ENCODE results near the gene AKAP8.

DNA sequence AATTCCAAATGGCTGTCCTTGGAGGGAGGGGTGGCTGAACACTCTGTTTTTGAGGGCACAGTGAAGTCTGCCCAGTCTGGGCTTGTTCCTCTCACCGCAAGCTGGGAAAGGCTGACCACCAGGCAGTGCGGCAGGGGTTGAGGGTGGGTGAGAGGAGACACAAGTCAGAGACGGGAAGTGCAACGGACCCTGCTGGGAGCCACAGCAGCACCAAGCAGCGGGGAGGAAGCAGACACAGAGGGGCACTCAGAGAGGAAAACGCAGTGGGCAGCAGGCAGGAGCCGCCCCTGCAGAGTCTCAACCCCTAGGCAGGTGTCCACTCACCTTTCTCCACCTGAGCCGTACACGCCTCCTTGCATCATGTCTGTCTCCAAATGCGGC lies 23.6 kb upstream of the AKAP8 start:
- no peak for TF ChIP-seq YY1 (IDR thresholded peaks at IDR 0.05; ENCODE audit: insufficient read depth, insufficient read length)
- no peak for TF ChIP-seq SUZ12 (IDR thresholded peaks at IDR 0.05; ENCODE audit: extremely low read depth, insufficient read depth, insufficient read length)
- no peak for TF ChIP-seq ZNF274 (IDR thresholded peaks at IDR 0.05; ENCODE audit: low read depth, low read length)

All from NT2/D1 (cell line).